ENCODE data around the gene CLPSL1. TPM values are rescaled to one million over a fixed set of nuclear protein-coding genes. Genes with fewer than 3 reads are reported as not detected.

Gene CLPSL1
- polyA plus RNA-seq, 1 experiment: not detected

DNA sequence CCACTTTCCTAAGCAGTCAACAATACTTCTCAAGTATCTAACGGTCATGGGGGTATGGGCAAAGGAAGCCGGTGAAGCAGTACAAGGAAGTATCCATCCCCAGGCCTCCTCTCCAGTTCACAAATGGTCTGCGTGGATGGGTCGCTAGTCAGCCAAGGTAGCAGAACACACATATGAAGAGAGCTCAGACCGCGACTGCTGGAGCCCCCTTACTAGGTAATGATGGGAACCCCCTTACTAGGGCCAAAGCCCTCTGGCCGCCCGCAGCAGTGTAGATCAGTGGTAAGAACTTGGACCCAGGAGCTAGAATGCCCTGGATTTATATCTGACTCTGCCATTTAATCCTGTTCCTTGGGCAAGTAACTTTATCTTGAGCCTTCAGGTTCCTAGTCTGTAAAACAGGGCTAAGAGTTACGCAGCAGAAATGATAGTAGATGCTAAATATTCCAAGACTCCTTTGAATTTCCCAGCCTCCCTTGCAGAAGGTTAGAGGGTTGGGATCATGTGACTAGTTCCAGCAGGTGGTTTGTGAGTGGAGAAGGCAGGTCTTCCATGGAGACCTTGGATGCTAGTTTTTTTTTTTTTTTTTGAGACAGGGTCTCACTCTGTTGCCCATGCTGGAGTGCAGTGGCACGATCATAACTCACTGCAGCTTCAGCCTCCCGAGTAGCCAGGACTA lies 6.6 kb upstream of the CLPSL1 start:
- ChIA-PET POLR2A (no interaction called here), CTCF (interaction anchor here (1.7 kb wide), 1 partner anchor 14 kb away, joined by 3 read pairs; no protein-coding TSS in a partner anchor)
- no peaks in the 10 kb centered on the region for H3K36me3 ChIP-seq (ENCODE audit: control insufficient read depth, insufficient read depth, low read length)
- H3K27me3 ChIP-seq (ENCODE audit: control insufficient read depth, insufficient read depth, low read length): peaks cover 16% of the 10 kb centered on the region
- no peak overlapping the region for H3K4me3 ChIP-seq (ENCODE audit: low read depth, low read length)
- no peak for DNase-seq (ENCODE audit: low read depth)
- TF ChIP-seq, protein P1, sequence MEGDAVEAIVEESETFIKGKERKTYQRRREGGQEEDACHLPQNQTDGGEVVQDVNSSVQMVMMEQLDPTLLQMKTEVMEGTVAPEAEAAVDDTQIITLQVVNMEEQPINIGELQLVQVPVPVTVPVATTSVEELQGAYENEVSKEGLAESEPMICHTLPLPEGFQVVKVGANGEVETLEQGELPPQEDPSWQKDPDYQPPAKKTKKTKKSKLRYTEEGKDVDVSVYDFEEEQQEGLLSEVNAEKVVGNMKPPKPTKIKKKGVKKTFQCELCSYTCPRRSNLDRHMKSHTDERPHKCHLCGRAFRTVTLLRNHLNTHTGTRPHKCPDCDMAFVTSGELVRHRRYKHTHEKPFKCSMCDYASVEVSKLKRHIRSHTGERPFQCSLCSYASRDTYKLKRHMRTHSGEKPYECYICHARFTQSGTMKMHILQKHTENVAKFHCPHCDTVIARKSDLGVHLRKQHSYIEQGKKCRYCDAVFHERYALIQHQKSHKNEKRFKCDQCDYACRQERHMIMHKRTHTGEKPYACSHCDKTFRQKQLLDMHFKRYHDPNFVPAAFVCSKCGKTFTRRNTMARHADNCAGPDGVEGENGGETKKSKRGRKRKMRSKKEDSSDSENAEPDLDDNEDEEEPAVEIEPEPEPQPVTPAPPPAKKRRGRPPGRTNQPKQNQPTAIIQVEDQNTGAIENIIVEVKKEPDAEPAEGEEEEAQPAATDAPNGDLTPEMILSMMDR (IDR thresholded peaks at IDR 0.05; ENCODE audit: insufficient read depth, low read depth, low read length): no peak

DNA sequence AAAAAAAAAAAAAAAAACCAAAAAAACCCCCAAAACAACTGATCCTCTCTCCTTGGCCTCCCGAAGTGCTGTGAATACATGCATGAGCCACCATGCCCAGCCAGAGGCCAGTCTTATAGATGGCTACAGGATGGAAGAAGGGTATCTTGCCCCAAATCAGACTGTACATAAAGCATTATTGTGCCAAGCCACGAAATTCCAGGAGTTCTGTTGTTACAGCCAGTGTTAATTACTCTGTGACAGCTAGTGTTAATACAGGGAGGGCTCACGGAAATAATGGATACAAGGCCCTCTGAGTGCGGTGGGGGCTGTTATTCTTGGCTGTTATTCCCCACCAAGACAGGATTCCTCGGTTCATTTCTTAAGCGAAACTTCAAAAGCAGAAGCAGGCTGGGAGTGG lies 5.8 kb upstream of the CLPSL1 start:
- H3K36me3 ChIP-seq (ENCODE audit: control insufficient read depth, insufficient read depth, low read length): no peaks in the 10 kb centered on the region
- H3K27me3 ChIP-seq (ENCODE audit: control insufficient read depth, insufficient read depth, low read length): peaks cover 16% of the 10 kb centered on the region
- POLR2A ChIA-PET: no interaction called here
- CTCF ChIA-PET: no interaction called here
- no peak for DNase-seq (ENCODE audit: low read depth)
- H3K4me3 ChIP-seq (ENCODE audit: low read depth, low read length): no peak overlapping the region
- TF ChIP-seq, protein P1 (IDR thresholded peaks at IDR 0.05; ENCODE audit: insufficient read depth, low read depth, low read length): no peak

DNA sequence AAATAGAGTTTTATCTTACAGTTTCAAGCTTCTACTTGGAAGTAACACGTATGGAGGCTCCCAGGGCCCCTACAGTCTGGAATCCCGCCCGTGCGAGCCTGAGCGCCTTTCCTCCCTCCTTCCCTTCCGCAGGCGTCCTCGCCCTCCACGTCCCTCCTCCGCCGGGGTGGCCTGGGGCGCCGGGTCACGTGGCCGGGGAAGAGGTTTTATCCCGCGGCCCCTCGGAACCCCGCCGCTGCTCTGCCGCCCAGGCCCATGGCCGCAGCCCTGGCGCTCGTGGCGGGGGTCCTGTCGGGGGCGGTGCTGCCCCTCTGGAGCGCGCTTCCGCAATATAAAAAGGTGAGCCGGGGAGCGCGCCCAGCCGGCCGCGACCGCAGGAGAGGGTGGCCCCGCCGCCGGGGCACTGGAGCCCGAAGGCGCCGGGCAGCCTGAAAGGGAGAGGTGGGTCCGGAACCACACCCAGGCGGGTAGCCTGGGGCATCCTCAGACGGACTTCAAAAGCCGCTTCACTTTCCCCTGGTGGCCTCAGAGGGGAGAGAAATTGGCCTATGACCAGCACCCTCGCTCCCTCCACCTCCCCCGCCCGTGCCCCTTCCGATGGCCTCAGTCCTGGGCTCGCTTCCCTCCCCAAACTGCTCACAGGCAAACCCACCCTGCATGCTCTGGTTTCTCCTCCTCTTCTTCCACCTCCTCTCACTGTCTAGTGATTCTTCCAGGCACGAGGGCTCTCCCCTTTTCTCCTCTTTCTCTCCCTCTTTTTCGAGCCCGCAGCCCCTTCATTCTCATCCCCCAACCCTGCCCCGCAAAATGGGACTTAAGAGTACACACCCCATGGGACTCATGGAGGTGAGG lies 4.2 kb upstream of the CLPSL1 start, which contains the start of gene CLPSL2:
CLPSL2 (plus strand) TSS at position 235 of the 852 bp plus-strand sequence; CDS start at position 256, 21 bp downstream.
- TF ChIP-seq, protein P1 (IDR thresholded peaks at IDR 0.05; ENCODE audit: insufficient read depth, low read depth, low read length): no peak
- Histone ChIP-seq H3K36me3 (ENCODE audit: control insufficient read depth, insufficient read depth, low read length) (no peaks in the 10 kb centered on the region), H3K4me3 (ENCODE audit: low read depth, low read length) (peak within 1 kb of the TSS; percentile 10), H3K27me3 (ENCODE audit: control insufficient read depth, insufficient read depth, low read length) (peaks cover 16% of the 10 kb centered on the region)
- POLR2A ChIA-PET: no interaction called here
- CTCF ChIA-PET: no interaction called here
- DNase-seq (ENCODE audit: low read depth): no peak

DNA sequence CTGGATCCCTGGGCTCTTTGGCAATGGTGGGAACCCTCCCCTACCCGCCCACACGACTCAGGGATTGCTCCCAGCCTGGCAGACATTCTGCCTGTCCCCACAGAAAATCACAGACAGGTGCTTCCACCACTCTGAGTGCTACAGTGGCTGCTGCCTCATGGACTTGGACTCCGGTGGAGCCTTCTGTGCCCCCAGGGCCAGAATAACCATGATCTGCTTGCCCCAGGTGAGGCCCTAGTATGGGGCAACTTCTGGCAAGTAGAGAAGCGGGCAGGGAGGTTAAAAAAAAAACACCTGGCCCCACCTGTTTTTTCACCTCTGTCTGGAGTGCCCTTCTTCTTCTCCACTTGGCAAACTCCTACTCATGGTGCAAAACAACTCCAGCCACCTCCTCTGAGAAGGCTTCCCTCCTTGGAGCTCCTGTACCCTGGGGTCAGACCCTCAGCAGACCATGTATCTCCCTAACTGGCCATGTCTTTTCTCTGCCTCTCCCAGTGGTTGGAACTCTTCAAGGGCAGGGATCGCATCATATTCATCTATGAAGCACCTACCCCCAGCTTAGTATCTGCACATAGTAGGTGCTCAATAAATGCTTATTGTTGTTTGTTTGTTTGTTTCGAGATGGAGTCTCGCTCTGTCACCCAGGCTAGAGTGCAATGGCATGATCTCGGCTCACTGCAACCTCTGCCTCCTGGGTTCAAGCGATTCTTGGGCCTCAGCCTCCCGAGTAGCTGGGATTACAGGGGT lies 3.3 kb upstream of the CLPSL1 start:
- ChIA-PET CTCF (no interaction called here), POLR2A (no interaction called here)
- H3K4me3 ChIP-seq (ENCODE audit: low read depth, low read length): no peak overlapping the region
- peaks cover 16% of the 10 kb centered on the region for H3K27me3 ChIP-seq (ENCODE audit: control insufficient read depth, insufficient read depth, low read length)
- H3K36me3 ChIP-seq (ENCODE audit: control insufficient read depth, insufficient read depth, low read length): no peaks in the 10 kb centered on the region
- TF ChIP-seq, protein P1 (IDR thresholded peaks at IDR 0.05; ENCODE audit: insufficient read depth, low read depth, low read length): no peak
- DNase-seq (ENCODE audit: low read depth): no peak

DNA sequence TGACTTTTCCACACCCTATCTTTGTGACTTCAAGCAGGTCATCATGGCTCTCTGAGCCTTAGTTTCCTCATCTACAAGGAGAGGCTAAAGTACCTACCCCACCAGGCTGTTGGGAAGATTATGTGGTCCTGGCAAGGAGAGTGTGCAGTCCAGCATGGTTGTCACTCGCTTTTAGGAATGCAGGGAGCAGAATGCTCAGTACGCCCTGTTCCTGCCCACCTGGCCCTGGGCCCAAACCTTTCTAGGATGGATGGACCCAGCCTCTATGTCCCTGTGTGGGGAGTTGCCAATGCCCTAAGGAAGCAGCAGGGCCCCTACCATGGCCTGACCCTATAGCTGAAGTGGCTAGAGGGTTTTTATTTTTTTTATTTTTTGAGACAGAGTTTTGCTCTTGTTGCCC lies 2.4 kb upstream of the CLPSL1 start:
- no peak for DNase-seq (ENCODE audit: low read depth)
- ChIA-PET POLR2A (no interaction called here), CTCF (no interaction called here)
- Histone ChIP-seq H3K4me3 (ENCODE audit: low read depth, low read length) (no peak overlapping the region), H3K36me3 (ENCODE audit: control insufficient read depth, insufficient read depth, low read length) (no peaks in the 10 kb centered on the region), H3K27me3 (ENCODE audit: control insufficient read depth, insufficient read depth, low read length) (peaks cover 16% of the 10 kb centered on the region)
- TF ChIP-seq, protein P1 (IDR thresholded peaks at IDR 0.05; ENCODE audit: insufficient read depth, low read depth, low read length): no peak

Measured in BJ (cell line).